ENCODE results near the gene SERPINB1. TPM values are rescaled to one million over a fixed set of nuclear protein-coding genes. Genes with fewer than 3 reads are reported as not detected.

The SERPINB1 gene
- total and polyA plus RNA-seq, 9 of the 15 experiments (the other 6 are each of a cell fraction or from before 2014, with no cell fraction given), result 33.9 to 108 (median 63.8) TPM

- no peak for TF ChIP-seq ZBTB49 (CRISPR knock-in tag; IDR thresholded peaks at IDR 0.05; ENCODE audit: borderline replicate concordance)
- TF ChIP-seq ZNF584 (CRISPR knock-in tag; IDR thresholded peaks at IDR 0.05; ENCODE audit: low read depth), result 0 out of 2 replicates have a peak, but pooled peaks have one; percentile 30
- no peak; the same call in 1 of the 2 replicates for TF ChIP-seq POLR2AphosphoS2 (IDR thresholded peaks at IDR 0.05; ENCODE audit: low read length)
- no peak for TF ChIP-seq HMG20B (CRISPR knock-in tag; IDR thresholded peaks at IDR 0.05)
- TF ChIP-seq ZNF395 (CRISPR knock-in tag; IDR thresholded peaks at IDR 0.05), result no peak; the same call in 1 of the 2 replicates
- TF ChIP-seq SRSF1 (IDR thresholded peaks at IDR 0.05; ENCODE audit: low read depth, low read length), result no peak
- TF ChIP-seq USF1 (CRISPR knock-in tag; IDR thresholded peaks at IDR 0.05), result 0 out of 2 replicates have a peak, but pooled peaks have one; percentile 9
- no peak for TF ChIP-seq GTF3C2 (IDR thresholded peaks at IDR 0.05; ENCODE audit: borderline replicate concordance, extremely low read depth, insufficient read length)
- no peak for TF ChIP-seq SRSF9 (IDR thresholded peaks at IDR 0.05; ENCODE audit: borderline replicate concordance, low read depth, low read length)
- peak; percentile 73 for TF ChIP-seq TOE1 (IDR thresholded peaks at IDR 0.05; ENCODE audit: borderline replicate concordance)
- TF ChIP-seq TOE1 (CRISPR knock-in tag; IDR thresholded peaks at IDR 0.05; ENCODE audit: borderline replicate concordance, low read depth), result no peak
- peak; percentile 75 to 83; a peak in 3 of 4 replicates for TF ChIP-seq ETV6 (IDR thresholded peaks at IDR 0.05; ENCODE audit: borderline replicate concordance in 1 of 2, low read depth in 2 of 2, low read length in 1 of 2)
- TF ChIP-seq ETV6 (CRISPR knock-in tag; IDR thresholded peaks at IDR 0.05; ENCODE audit: borderline replicate concordance), result no peak
- TF ChIP-seq PKNOX1 (IDR thresholded peaks at IDR 0.05), result 0 out of 2 replicates have a peak, but pooled peaks have one; percentile 3
- no peak for TF ChIP-seq ZNF347 (CRISPR knock-in tag; IDR thresholded peaks at IDR 0.05; ENCODE audit: low read depth)
These were observed 16.1 kb upstream of the SERPINB1 start (continued) for GRCh38 chr6:2857580-2858337.
